Ishikawa (cell line): ENCODE data around the gene CDPF1.

Source experiments
- CEBPB ChIP-seq: IDR thresholded peaks from 2 replicates; pipeline ENCODE4 v1.6.1; 2012
- EGR1 ChIP-seq: IDR thresholded peaks from 2 replicates; pipeline ENCODE4 v1.6.1; 2012
- FOXM1 ChIP-seq: IDR thresholded peaks from 2 replicates; pipeline ENCODE4 v1.6.1; 2012; ENCODE audit warnings: low read depth, borderline replicate concordance
- MAX ChIP-seq: IDR thresholded peaks from 2 replicates; pipeline ENCODE4 v1.6.1; 2012
- RAD21 ChIP-seq: IDR thresholded peaks from 2 replicates; pipeline ENCODE4 v1.6.1; 2012; ENCODE audit warnings: low read depth
- USF1 ChIP-seq: IDR thresholded peaks from 2 replicates; pipeline ENCODE4 v1.6.1; 2012
- TF ChIP-seq, protein P1 (sequence below): IDR thresholded peaks from 2 replicates; pipeline ENCODE4 v1.6.1; 2012; ENCODE audit warnings: low read depth, mild to moderate bottlenecking

DNA sequence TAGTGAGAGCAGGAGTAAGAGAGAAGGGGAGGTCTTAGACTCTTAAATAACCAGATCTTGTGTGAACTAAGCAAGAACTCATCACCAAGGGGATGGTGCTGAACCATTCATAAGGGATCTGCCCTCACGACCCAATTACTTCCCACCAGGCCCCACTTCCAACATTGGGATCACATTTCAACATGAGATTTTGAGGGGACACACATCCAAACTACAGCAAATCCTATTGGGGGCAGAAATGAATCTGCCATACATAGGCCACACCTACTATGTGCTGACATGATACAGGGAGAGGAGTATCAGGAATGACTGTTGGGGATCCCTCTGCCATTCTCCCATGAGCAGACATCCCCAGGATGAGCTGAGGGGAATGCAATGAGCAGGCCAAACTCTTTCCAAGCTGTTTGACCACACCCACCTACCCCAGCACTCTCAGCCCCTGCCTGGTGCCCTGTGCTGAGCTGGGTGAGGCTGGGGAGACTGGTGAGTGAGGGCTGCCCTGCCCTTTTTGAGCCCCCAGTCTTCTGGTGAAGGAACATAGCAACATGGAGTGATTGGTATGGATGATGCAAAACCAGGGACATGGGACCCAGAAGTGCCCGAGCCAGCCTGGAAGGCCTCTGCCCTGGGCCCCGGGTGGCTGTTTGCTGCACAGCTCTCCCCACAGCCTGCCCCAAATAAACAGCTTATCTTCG lies 45.3 kb upstream of the CDPF1 start:
- TF ChIP-seq USF1 (no peak), RAD21 (no peak), FOXM1 (no peak), EGR1 (no peak), CEBPB (no peak), MAX (no peak)
- TF ChIP-seq, protein P1, sequence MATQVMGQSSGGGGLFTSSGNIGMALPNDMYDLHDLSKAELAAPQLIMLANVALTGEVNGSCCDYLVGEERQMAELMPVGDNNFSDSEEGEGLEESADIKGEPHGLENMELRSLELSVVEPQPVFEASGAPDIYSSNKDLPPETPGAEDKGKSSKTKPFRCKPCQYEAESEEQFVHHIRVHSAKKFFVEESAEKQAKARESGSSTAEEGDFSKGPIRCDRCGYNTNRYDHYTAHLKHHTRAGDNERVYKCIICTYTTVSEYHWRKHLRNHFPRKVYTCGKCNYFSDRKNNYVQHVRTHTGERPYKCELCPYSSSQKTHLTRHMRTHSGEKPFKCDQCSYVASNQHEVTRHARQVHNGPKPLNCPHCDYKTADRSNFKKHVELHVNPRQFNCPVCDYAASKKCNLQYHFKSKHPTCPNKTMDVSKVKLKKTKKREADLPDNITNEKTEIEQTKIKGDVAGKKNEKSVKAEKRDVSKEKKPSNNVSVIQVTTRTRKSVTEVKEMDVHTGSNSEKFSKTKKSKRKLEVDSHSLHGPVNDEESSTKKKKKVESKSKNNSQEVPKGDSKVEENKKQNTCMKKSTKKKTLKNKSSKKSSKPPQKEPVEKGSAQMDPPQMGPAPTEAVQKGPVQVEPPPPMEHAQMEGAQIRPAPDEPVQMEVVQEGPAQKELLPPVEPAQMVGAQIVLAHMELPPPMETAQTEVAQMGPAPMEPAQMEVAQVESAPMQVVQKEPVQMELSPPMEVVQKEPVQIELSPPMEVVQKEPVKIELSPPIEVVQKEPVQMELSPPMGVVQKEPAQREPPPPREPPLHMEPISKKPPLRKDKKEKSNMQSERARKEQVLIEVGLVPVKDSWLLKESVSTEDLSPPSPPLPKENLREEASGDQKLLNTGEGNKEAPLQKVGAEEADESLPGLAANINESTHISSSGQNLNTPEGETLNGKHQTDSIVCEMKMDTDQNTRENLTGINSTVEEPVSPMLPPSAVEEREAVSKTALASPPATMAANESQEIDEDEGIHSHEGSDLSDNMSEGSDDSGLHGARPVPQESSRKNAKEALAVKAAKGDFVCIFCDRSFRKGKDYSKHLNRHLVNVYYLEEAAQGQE: no peak
